ENCODE measurements around the gene ILK.

DNA sequence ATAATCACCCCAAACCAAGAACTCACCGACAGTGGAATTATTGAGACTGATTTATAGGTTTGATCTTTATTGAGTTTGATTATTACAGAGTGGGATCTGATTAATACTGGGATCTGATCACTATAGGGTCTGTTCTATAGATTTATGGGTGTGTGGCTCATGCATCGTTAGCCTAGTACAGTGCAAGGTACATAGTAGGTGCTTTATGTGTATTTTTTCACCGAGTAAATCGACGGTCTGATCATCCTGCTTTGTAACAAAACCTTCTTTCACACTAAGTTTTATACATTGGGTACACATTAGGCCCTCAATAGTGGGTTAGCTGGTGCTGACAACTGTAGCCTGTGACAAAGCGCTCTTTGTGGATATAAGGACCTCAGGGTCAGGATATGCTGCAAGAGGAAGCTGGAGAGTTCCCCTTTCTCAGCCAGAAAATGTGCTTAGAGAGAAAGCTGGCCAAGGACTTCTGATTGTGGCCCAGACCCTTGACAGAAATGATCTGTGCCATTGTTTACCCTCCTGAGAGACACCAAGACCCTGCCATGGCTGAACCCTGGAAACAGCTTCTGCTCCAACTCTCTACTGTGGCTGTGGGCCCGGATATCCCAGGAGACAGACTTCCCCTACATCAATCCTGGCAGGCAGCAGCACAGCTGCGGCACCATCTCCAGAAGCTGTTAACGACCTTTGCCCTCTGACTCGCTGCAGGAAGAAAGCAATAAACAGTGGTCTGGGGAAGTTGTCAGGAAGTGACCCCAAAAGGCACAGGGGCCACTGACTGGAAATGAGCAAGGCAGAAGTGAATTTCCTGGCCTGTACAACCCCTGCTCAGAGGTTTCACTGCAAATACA lies 31.7 kb downstream of the ILK start:
- TF ChIP-seq, protein P1, sequence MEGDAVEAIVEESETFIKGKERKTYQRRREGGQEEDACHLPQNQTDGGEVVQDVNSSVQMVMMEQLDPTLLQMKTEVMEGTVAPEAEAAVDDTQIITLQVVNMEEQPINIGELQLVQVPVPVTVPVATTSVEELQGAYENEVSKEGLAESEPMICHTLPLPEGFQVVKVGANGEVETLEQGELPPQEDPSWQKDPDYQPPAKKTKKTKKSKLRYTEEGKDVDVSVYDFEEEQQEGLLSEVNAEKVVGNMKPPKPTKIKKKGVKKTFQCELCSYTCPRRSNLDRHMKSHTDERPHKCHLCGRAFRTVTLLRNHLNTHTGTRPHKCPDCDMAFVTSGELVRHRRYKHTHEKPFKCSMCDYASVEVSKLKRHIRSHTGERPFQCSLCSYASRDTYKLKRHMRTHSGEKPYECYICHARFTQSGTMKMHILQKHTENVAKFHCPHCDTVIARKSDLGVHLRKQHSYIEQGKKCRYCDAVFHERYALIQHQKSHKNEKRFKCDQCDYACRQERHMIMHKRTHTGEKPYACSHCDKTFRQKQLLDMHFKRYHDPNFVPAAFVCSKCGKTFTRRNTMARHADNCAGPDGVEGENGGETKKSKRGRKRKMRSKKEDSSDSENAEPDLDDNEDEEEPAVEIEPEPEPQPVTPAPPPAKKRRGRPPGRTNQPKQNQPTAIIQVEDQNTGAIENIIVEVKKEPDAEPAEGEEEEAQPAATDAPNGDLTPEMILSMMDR (conservative IDR thresholded peaks at IDR 0.05; ENCODE audit: low read length): no peak
- TF ChIP-seq EZH2phosphoT487 (IDR thresholded peaks at IDR 0.05; ENCODE audit: borderline replicate concordance, low read depth, low read length): no peak
